Measurements from ENCODE around the gene INTS11. TPM values are rescaled to one million over a fixed set of nuclear protein-coding genes. Genes with fewer than 3 reads are reported as not detected.

INTS11 gene
- total and polyA plus RNA-seq, 2 of the 13 experiments (the other 11 are each of a cell fraction or from before 2014, with no cell fraction given), result 52.8 to 94.8 TPM

GRCh38 chr1:1325288-1326074 is 1.0 kb upstream of the INTS11 start (continued):
- TF ChIP-seq MTA1 (CRISPR knock-in tag; IDR thresholded peaks at IDR 0.05; ENCODE audit: borderline replicate concordance) (0 out of 2 replicates have a peak, but pooled peaks have one; percentile 8), TCF7L2 (IDR thresholded peaks at IDR 0.05; ENCODE audit: low read depth, low read length) (no peak), KMT2A (CRISPR knock-in tag; IDR thresholded peaks at IDR 0.05) (no peak), ZNF317 (CRISPR knock-in tag; IDR thresholded peaks at IDR 0.05) (0 out of 2 replicates have a peak, but pooled peaks have one; percentile 1), AHR (CRISPR knock-in tag; IDR thresholded peaks at IDR 0.05) (no peak), JDP2 (CRISPR knock-in tag; IDR thresholded peaks at IDR 0.05; ENCODE audit: borderline replicate concordance) (no peak), ZNF558 (CRISPR knock-in tag; IDR thresholded peaks at IDR 0.05; ENCODE audit: borderline replicate concordance) (0 out of 2 replicates have a peak, but pooled peaks have one; percentile 14), CHCHD3 (CRISPR knock-in tag; IDR thresholded peaks at IDR 0.05) (no peak), ZNF350 (CRISPR knock-in tag; IDR thresholded peaks at IDR 0.05; ENCODE audit: borderline replicate concordance, low read depth) (no peak)

- DNase-seq (ENCODE audit: low spot score), result no peak
- Histone ChIP-seq H3K4me2 (ENCODE audit: low read depth, low read length) (peak overlapping the region; percentile 67), H3K9ac (ENCODE audit: insufficient read depth, low read depth, low read length) (peak overlapping the region; percentile 96), H2AFZ (ENCODE audit: low read length) (no peak overlapping the region), H3K36me3 (replicated peaks in 1 of 2; ENCODE audit: control insufficient read depth in 1 of 2, insufficient read depth in 2 of 2, low read length in 2 of 2) (peaks cover 8 to 16% of the 10 kb centered on the region in 2 experiments; a peak in 4 of 5 replicates), H3K27me3 (ENCODE audit: control insufficient read depth in 1 of 2, insufficient read depth in 2 of 2, low read length in 2 of 2) (no peaks in the 10 kb centered on the region), H3K9me3 (ENCODE audit: low read length) (no peaks in the 10 kb centered on the region), H3K27ac (ENCODE audit: extremely low read length, insufficient read depth, low read length) (peak overlapping the region; percentile 69), H4K20me1 (ENCODE audit: insufficient read depth, low read length) (peaks cover 5% of the 10 kb centered on the region; the same call in 1 of the 2 replicates), H3K79me2 (ENCODE audit: insufficient read depth, low read length) (peaks cover 52% of the 10 kb centered on the region), H3K4me1 (ENCODE audit: insufficient read depth, low read length) (peaks cover 23% of the 10 kb centered on the region), H3K4me3 (replicated peaks in 1 of 3; ENCODE audit: insufficient read depth in 1 of 3, low read depth in 2 of 3, low read length in 3 of 3) (peak overlapping the region; percentile 68 to 99 (median 95); a peak in 5 of 6 replicates)
- no CpG with 5 or more reads among the region's 41 CpGs for WGBS (ENCODE audit: low lambda C conversion rate)
- in situ Hi-C loops (cut with HindIII; ENCODE audit: extremely low pct_ligation_motif_present, low pct_unique_long_range_greater_than_20kb), result no loop called here
- ChIA-PET CTCF (ENCODE audit: low intra/inter-chr PET ratio, low total read pairs) (no interaction called here), POLR2A (no interaction called here)
- no TSS peak for BruUV-seq (replicated peaks)
- peak; percentile 3 for ATAC-seq
- intact Hi-C loops (cut with micrococcal nuclease; ENCODE audit: unreplicated experiment), result loop anchor here (2.0 kb wide), 1 partner anchor 21 kb away; no protein-coding TSS in a partner anchor
- FAIRE-seq, result no peak
- TF ChIP-seq ARHGAP35 (CRISPR knock-in tag; IDR thresholded peaks at IDR 0.05; ENCODE audit: borderline replicate concordance) (0 out of 2 replicates have a peak, but pooled peaks have one; percentile 41), CBFB (CRISPR knock-in tag; IDR thresholded peaks at IDR 0.05) (0 out of 2 replicates have a peak, but pooled peaks have one; percentile 12), FOXO1 (CRISPR knock-in tag; IDR thresholded peaks at IDR 0.05) (0 out of 2 replicates have a peak, but pooled peaks have one; percentile 18), ETV6 (CRISPR knock-in tag; conservative IDR thresholded peaks at IDR 0.05) (peak; percentile 34; the same call in 1 of the 2 replicates), GPBP1L1 (CRISPR knock-in tag; IDR thresholded peaks at IDR 0.05) (no peak), KDM5A (IDR thresholded peaks at IDR 0.05; ENCODE audit: borderline replicate concordance, low read length) (peak; percentile 77; the same call in 1 of the 2 replicates), ZNF274 (CRISPR knock-in tag; IDR thresholded peaks at IDR 0.05) (peak; percentile 12; the same call in 1 of the 2 replicates), NR0B2 (CRISPR knock-in tag; IDR thresholded peaks at IDR 0.05) (0 out of 2 replicates have a peak, but pooled peaks have one; percentile 7), ZXDC (CRISPR knock-in tag; IDR thresholded peaks at IDR 0.05) (no peak), FOXK2 (IDR thresholded peaks at IDR 0.05) (no peak)
These were observed 356 bp downstream of the INTS11 start for GRCh38 chr1:1324084-1324523.
